SK-N-SH (cell line): Measurements from ENCODE around the gene HOXB5. TPM values are rescaled to one million over a fixed set of nuclear protein-coding genes. Genes with fewer than 3 reads are reported as not detected.

Experiments
- CTCF ChIA-PET: fragments of 300-600, 350-600 bp; formaldehyde crosslinking; extraction: SDS; loops from one replicate; lab custom pipeline; 2021; lab: Yijun Ruan, JAX
- POLR2A ChIA-PET: fragments of 350-600 bp; sonication (Branson Sonifier 250); formaldehyde crosslinking; extraction: SDS; loops from one replicate; lab custom pipeline; 2020; ENCODE audit warnings: antibody characterized with exemption, inconsistent platforms; lab: Yijun Ruan, JAX
- DNase-seq: peaks from one replicate; pipeline ENCODE4 v3.0.0; 2012
- H2AFZ ChIP-seq: fragments of 200-600 bp; sonication (generic); 2 replicates; pipeline ENCODE4 v1.8.1; 2016; ENCODE audit warnings: antibody characterized with exemption, mild to moderate bottlenecking, low read depth
- H3F3A ChIP-seq: fragments of 200-600 bp; sonication (generic); replicated peaks from 2 replicates; pipeline ENCODE3; 2016; ENCODE audit warnings: antibody characterized with exemption, mild to moderate bottlenecking; ENCODE audit not compliant: insufficient read depth
- H3K27ac ChIP-seq, 2 experiments: fragments of 200-500 bp in 1 of 2; fragments of 200-600 bp in 1 of 2; sonication (Bioruptor generic) in 1 of 2; sonication (generic), shearing (Covaris generic) in 1 of 2; 2 replicates each; pipeline versions ENCODE4 v1.5.1 to v1.6.1; 2014 to 2016; ENCODE audit warnings: low read depth in 2 of 2, inconsistent platforms in 1 of 2, low read length in 1 of 2, mild to moderate bottlenecking in 1 of 2, mixed read lengths in 1 of 2
- H3K27me3 ChIP-seq: fragments of 200-600 bp; sonication (generic), shearing (Covaris generic); 2 replicates; pipeline ENCODE4 v1.6.1; 2016; ENCODE audit warnings: mixed run types; ENCODE audit not compliant: insufficient read depth
- H3K36me3 ChIP-seq, 2 experiments: fragments of 200-500 bp in 1 of 2; fragments of 200-600 bp in 1 of 2; sonication (Bioruptor generic) in 1 of 2; sonication (generic) in 1 of 2; replicated peaks in 1 of 2; 2 replicates each; pipeline versions ENCODE3 to v1.5.1; 2014 to 2016; ENCODE audit warnings: low read length in 1 of 2, mild to moderate bottlenecking in 1 of 2; ENCODE audit not compliant: insufficient read depth in 2 of 2, control insufficient read depth in 1 of 2
- H3K4me1 ChIP-seq, 2 experiments: fragments of 200-500 bp in 1 of 2; fragments of 200-600 bp in 1 of 2; sonication (Bioruptor generic) in 1 of 2; sonication (generic), shearing (Covaris generic) in 1 of 2; 2 replicates each; pipeline versions ENCODE4 v1.5.1 to v1.6.1; 2014 to 2016; ENCODE audit warnings: low read depth in 1 of 2, low read length in 1 of 2, mixed run types in 1 of 2; ENCODE audit not compliant: insufficient read depth in 2 of 2, control insufficient read depth in 1 of 2
- H3K4me2 ChIP-seq: fragments of 200-600 bp; sonication (generic), shearing (Covaris generic); 2 replicates; pipeline ENCODE4 v1.6.1; 2017; ENCODE audit warnings: mixed run types
- H3K4me3 ChIP-seq, 2 experiments: fragments of 200-500 bp in 1 of 2; fragments of 200-600 bp in 1 of 2; sonication (Bioruptor generic) in 1 of 2; sonication (generic), shearing (Covaris generic) in 1 of 2; 2 replicates each; pipeline versions ENCODE4 v1.5.1 to v1.8.1; 2014 to 2016; ENCODE audit warnings: low read depth in 2 of 2, inconsistent platforms in 1 of 2, low read length in 1 of 2, mild to moderate bottlenecking in 1 of 2, mixed read lengths in 1 of 2, moderate library complexity in 1 of 2
- H3K79me2 ChIP-seq: fragments of 200-600 bp; sonication (generic); 2 replicates; pipeline ENCODE4 v1.8.1; 2017; ENCODE audit warnings: mild to moderate bottlenecking; ENCODE audit not compliant: insufficient read depth
- H3K9ac ChIP-seq: fragments of 200-600 bp; sonication (generic); 2 replicates; pipeline ENCODE4 v1.6.1; 2017; ENCODE audit warnings: mixed run types
- H3K9me2 ChIP-seq: fragments of 200-600 bp; sonication (generic); 2 replicates; pipeline ENCODE4 v1.6.1; 2017; ENCODE audit warnings: mixed run types
- H3K9me3 ChIP-seq: fragments of 200-600 bp; sonication (generic); 2 replicates; pipeline ENCODE4 v1.6.1; 2017; ENCODE audit warnings: mixed run types, mild to moderate bottlenecking, moderate library complexity
- H4K20me1 ChIP-seq: fragments of 200-600 bp; sonication (generic); 2 replicates; pipeline ENCODE4 v1.6.1; 2017; ENCODE audit warnings: mild to moderate bottlenecking, mixed run types; ENCODE audit not compliant: insufficient read depth
- EZH2phosphoT487 ChIP-seq: fragments of 200-600 bp; sonication (generic); IDR thresholded peaks from 2 replicates; pipeline ENCODE4 v1.6.1; 2017; ENCODE audit warnings: low read depth, mixed run types, mild to moderate bottlenecking, antibody characterized with exemption, moderate library complexity, borderline replicate concordance
- FOXM1 ChIP-seq: IDR thresholded peaks from 2 replicates; pipeline ENCODE4 v1.4.0; 2012; ENCODE audit warnings: low read depth, mild to moderate bottlenecking
- GATA2 ChIP-seq: sonication (generic); formaldehyde crosslinking; IDR thresholded peaks from 2 replicates; pipeline ENCODE4 v1.5.0; 2020; ENCODE audit warnings: mild to moderate bottlenecking, missing genetic modification reagents
- JUND ChIP-seq: IDR thresholded peaks from 2 replicates; pipeline ENCODE4 v1.4.0; 2012
- MXI1 ChIP-seq: IDR thresholded peaks from 2 replicates; pipeline ENCODE4 v1.6.1; 2012; ENCODE audit warnings: mild to moderate bottlenecking, low read depth, low read length, improper control_type of control experiment
- PBX3 ChIP-seq: IDR thresholded peaks from 2 replicates; pipeline ENCODE4; 2012
- RFX5 ChIP-seq: IDR thresholded peaks from 2 replicates; pipeline ENCODE4 v1.6.1; 2012; ENCODE audit warnings: mild to moderate bottlenecking, improper control_type of control experiment, low read length
- TEAD4 ChIP-seq: IDR thresholded peaks from 2 replicates; pipeline ENCODE4 v1.4.0; 2012; ENCODE audit warnings: mild to moderate bottlenecking, borderline replicate concordance; ENCODE audit not compliant: insufficient read depth
- whole genome bisulfite sequencing: methylation state at CpG from one replicate; pipeline ENCODE4 v1.1.6; 2017; ENCODE audit warnings: low lambda C conversion rate; 5-methylcytosine and 5-hydroxymethylcytosine counted together
- polyA plus RNA-seq, 3 experiments: library from polyadenylated mRNA; depleted of rRNA; stranded (reverse); fragments of >200 nt; gene quantifications; 2 replicates each; pipeline ENCODE4 v1.2.3, GENCODE V29; 2012
- TF ChIP-seq, protein P1 (sequence below): IDR thresholded peaks from 2 replicates; pipeline ENCODE4 v1.4.0; 2012; ENCODE audit warnings: low read depth, borderline replicate concordance
- TF ChIP-seq, protein P2 (sequence below): fragments of 200-600 bp; sonication (generic); IDR thresholded peaks from 2 replicates; pipeline ENCODE4 v1.6.1; 2017; ENCODE audit warnings: antibody characterized with exemption, mild to moderate bottlenecking, moderate library complexity
- TF ChIP-seq, protein P3 (sequence below): fragments of 150-350 bp; IDR thresholded peaks from 2 replicates; pipeline ENCODE4 v1.6.1; 2016; ENCODE audit warnings: mild to moderate bottlenecking, low read depth, low read length
- TF ChIP-seq, protein P4 (sequence below): IDR thresholded peaks from 2 replicates; pipeline ENCODE4 v1.6.1; 2012; ENCODE audit warnings: mild to moderate bottlenecking, low read depth, low read length, moderate library complexity

Gene HOXB5
- polyA plus RNA-seq, 1 of the 3 experiments (the other 2 are of a cell fraction): not detected

GRCh38 chr17:48625495-48626244 is 32.1 kb upstream of the HOXB5 start:
- peak overlapping the region; percentile 60 for H2AFZ ChIP-seq
- peaks cover 3% of the 10 kb centered on the region; the same call in 1 of the 2 replicates for H4K20me1 ChIP-seq
- H3K4me3 ChIP-seq: no peak overlapping the region
- WGBS: 3% methylated on average over 51 of the region's 69 CpGs
- H3K27me3 ChIP-seq: peaks cover 98% of the 10 kb centered on the region
- no peak overlapping the region for H3K27ac ChIP-seq
- peak; percentile 100 for TF ChIP-seq EZH2phosphoT487
- TF ChIP-seq, protein P1, sequence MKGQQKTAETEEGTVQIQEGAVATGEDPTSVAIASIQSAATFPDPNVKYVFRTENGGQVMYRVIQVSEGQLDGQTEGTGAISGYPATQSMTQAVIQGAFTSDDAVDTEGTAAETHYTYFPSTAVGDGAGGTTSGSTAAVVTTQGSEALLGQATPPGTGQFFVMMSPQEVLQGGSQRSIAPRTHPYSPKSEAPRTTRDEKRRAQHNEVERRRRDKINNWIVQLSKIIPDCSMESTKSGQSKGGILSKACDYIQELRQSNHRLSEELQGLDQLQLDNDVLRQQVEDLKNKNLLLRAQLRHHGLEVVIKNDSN: no peak
- H3K79me2 ChIP-seq: no peaks in the 10 kb centered on the region
- H3K9me3 ChIP-seq: no peaks in the 10 kb centered on the region
- H3K9me2 ChIP-seq: no peaks in the 10 kb centered on the region
- H3K9ac ChIP-seq: no peak overlapping the region
- H3K4me1 ChIP-seq: no peaks in the 10 kb centered on the region
- ChIA-PET CTCF (interaction anchor here (0.8 to 7.6 kb wide), 10 partner anchors 7 to 381 kb away, joined by 3 to 50 read pairs (median 4); no protein-coding TSS in a partner anchor), POLR2A (no interaction called here)
- H3K4me2 ChIP-seq: peak overlapping the region; percentile 70
- DNase-seq: no peak
- H3K36me3 ChIP-seq: no peaks in the 10 kb centered on the region
- no peaks in the 10 kb centered on the region for H3F3A ChIP-seq

DNA sequence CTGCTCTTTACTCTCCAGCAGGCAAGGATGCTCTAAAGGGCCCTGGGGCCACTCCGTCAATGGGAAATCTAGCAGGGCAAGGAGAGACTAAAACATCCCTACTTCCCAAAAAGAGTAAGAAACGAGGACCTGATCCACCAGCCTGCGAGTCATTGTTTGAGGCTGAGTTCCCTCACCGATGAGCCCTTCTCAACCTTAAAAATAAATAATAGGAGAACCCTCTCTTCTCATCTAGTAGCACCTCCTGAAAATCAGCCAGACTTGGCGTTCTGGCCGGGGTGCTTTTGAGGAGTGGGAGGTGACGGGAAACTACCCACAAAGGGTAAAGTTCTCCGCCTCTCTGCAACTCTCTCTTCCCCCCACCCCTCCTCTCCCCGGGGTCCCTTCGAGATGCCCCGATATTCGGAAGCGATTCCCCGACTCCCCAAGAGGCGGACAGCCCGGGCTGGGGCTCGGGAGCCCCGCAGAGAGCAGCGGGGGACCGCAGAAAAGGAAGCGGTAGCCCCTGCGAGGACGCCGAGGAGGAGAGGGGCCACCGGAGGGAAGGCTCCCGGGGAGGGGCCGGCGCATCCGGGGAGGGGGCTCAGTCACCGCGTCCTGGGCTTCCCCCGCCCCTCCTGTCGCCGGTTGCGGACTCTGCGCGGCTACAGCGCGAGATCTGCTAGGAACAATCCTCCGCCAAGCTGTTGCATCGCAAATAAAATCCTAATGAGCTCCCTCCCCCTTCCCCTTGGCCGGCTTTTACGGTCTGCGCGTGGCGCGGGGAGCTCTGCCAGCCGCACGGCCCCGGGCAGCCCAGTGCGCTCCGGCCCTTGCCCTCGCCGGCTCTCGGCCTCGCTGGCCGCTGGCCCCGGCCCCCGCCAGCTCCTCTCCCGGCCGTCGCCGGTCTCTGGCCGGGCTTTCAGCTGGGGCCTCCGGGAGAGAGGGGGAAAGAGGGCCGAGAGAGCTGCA is 31.2 kb upstream of the HOXB5 start:
- ChIA-PET POLR2A (no interaction called here), CTCF (interaction anchor here (0.8 to 7.6 kb wide), 13 partner anchors 11 to 476 kb away, joined by 3 to 50 read pairs (median 5); no protein-coding TSS in a partner anchor)
- peaks cover 98% of the 10 kb centered on the region for H3K27me3 ChIP-seq
- WGBS: 2% methylated on average over 43 of the region's 66 CpGs
- no peak overlapping the region for H3K4me3 ChIP-seq
- no peaks in the 10 kb centered on the region for H3K36me3 ChIP-seq
- no peaks in the 10 kb centered on the region for H3K9me3 ChIP-seq
- H3K9me2 ChIP-seq: no peaks in the 10 kb centered on the region
- no peaks in the 10 kb centered on the region for H3F3A ChIP-seq
- H4K20me1 ChIP-seq: peaks cover 3% of the 10 kb centered on the region; the same call in 1 of the 2 replicates
- DNase-seq: peak; percentile 73
- no peak overlapping the region for H3K9ac ChIP-seq
- no peak overlapping the region for H2AFZ ChIP-seq
- H3K4me2 ChIP-seq: peak overlapping the region; percentile 70; the same call in 1 of the 2 replicates
- no peaks in the 10 kb centered on the region for H3K4me1 ChIP-seq
- no peaks in the 10 kb centered on the region for H3K79me2 ChIP-seq
- H3K27ac ChIP-seq: no peak overlapping the region
- TF ChIP-seq GATA2 (CRISPR knock-in tag): no peak
- TF ChIP-seq, protein P2, sequence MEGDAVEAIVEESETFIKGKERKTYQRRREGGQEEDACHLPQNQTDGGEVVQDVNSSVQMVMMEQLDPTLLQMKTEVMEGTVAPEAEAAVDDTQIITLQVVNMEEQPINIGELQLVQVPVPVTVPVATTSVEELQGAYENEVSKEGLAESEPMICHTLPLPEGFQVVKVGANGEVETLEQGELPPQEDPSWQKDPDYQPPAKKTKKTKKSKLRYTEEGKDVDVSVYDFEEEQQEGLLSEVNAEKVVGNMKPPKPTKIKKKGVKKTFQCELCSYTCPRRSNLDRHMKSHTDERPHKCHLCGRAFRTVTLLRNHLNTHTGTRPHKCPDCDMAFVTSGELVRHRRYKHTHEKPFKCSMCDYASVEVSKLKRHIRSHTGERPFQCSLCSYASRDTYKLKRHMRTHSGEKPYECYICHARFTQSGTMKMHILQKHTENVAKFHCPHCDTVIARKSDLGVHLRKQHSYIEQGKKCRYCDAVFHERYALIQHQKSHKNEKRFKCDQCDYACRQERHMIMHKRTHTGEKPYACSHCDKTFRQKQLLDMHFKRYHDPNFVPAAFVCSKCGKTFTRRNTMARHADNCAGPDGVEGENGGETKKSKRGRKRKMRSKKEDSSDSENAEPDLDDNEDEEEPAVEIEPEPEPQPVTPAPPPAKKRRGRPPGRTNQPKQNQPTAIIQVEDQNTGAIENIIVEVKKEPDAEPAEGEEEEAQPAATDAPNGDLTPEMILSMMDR: no peak
- TF ChIP-seq, protein P3, sequence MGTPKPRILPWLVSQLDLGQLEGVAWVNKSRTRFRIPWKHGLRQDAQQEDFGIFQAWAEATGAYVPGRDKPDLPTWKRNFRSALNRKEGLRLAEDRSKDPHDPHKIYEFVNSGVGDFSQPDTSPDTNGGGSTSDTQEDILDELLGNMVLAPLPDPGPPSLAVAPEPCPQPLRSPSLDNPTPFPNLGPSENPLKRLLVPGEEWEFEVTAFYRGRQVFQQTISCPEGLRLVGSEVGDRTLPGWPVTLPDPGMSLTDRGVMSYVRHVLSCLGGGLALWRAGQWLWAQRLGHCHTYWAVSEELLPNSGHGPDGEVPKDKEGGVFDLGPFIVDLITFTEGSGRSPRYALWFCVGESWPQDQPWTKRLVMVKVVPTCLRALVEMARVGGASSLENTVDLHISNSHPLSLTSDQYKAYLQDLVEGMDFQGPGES: no peak
- TF ChIP-seq PBX3: no peak
- TF ChIP-seq TEAD4: no peak
- no peak for TF ChIP-seq FOXM1
- TF ChIP-seq, protein P1: no peak
- no peak for TF ChIP-seq MXI1
- no peak for TF ChIP-seq JUND
- TF ChIP-seq RFX5: no peak
- TF ChIP-seq, protein P4, sequence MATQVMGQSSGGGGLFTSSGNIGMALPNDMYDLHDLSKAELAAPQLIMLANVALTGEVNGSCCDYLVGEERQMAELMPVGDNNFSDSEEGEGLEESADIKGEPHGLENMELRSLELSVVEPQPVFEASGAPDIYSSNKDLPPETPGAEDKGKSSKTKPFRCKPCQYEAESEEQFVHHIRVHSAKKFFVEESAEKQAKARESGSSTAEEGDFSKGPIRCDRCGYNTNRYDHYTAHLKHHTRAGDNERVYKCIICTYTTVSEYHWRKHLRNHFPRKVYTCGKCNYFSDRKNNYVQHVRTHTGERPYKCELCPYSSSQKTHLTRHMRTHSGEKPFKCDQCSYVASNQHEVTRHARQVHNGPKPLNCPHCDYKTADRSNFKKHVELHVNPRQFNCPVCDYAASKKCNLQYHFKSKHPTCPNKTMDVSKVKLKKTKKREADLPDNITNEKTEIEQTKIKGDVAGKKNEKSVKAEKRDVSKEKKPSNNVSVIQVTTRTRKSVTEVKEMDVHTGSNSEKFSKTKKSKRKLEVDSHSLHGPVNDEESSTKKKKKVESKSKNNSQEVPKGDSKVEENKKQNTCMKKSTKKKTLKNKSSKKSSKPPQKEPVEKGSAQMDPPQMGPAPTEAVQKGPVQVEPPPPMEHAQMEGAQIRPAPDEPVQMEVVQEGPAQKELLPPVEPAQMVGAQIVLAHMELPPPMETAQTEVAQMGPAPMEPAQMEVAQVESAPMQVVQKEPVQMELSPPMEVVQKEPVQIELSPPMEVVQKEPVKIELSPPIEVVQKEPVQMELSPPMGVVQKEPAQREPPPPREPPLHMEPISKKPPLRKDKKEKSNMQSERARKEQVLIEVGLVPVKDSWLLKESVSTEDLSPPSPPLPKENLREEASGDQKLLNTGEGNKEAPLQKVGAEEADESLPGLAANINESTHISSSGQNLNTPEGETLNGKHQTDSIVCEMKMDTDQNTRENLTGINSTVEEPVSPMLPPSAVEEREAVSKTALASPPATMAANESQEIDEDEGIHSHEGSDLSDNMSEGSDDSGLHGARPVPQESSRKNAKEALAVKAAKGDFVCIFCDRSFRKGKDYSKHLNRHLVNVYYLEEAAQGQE: no peak
